Fibroblast of skin of right quadriceps (primary cell): ENCODE measurements around the gene CSNK1D.
A peak's percentile ranks its signal among the peaks of the same experiment; 100 is the strongest.
"Not testable (repeated sequence)": the region's sequence is repeated elsewhere in the genome, so short reads cannot be mapped to it uniquely, and the experiment has no call there.

ENCODE experiments used
- DNase-seq: peaks from one replicate; pipeline ENCODE4 v3.0.0-alpha.2; 2013

The CSNK1D gene

DNA sequence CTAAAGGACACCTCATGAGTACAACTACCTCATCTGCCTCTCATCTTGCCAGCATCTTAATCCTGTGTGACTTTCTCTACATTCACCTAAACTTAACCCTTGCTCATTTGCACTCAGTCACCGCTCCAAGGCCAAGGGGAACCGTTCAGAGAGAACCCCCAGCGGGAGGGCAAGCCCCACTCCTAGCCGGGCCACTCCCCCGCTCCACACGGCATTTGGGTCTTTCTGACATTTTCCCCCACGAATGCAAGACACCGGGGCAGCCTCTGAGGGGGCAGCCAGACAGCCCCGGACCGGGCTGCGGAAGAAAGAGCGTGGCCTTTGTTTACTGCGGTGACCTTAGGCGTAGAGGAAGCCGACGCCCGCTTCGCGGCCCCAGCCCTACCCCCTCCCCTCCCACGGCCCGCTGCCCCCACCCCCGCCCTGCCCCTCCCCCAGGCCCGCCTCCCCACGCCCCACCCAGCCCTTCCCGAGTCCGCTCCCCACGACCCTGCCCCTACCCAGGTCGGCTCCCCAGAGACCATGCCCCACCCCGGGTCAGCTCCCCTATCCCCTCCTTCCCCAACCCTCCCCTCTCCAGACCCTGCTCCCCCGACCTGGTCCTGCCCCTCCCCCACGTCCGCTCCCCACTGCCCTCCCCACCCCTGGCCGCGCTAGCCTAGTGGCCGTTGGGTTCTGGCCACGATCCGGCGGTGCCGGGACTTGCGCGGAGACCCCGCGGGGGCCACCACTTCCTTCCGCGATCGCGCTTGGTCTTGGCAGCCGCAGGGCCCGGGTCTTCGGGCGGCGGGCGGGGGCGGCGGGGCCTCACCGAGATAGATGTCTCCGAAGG, 789 bp downstream of the CSNK1D start:
- no peak for DNase-seq

DNA sequence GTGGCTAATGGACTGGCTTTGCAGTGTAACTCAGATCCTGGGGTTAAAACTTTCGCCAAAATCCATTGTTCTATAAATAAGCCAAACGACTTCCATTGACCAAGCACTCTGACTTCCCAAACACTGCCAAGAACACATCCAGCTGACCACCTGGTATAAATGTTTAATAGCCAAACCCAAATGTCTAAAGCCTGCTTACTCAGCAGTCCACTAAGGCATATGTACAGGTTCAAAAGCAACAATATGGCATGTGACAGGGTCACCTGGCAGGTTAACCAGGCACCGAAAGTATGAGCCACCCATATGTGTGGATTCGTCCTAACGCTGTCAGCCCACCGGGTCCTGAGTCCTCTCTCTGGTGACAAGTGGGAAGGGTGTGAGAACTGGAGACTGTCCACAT, 2.1 kb downstream of the CSNK1D start:
- DNase-seq: no peak

DNA sequence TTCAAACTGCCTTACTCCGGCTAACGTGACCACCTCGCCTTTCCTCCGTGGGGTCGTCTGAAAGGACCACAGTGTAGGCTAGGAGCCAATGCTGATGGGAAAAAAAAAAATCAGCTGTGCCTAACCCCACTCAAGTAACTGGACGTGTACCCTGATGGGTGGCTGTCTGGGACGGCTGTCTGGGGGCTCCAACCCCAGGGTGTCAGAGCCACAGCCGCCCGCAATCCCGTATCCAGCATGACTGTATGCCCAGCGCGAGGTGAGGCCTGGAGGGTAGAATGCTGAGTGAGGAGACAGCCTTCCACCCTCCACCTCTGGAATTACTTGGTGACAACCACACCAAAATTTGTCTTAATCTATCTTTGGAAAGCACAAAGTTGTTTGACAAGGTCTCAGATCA, 2.8 kb downstream of the CSNK1D start:
- no peak for DNase-seq

DNA sequence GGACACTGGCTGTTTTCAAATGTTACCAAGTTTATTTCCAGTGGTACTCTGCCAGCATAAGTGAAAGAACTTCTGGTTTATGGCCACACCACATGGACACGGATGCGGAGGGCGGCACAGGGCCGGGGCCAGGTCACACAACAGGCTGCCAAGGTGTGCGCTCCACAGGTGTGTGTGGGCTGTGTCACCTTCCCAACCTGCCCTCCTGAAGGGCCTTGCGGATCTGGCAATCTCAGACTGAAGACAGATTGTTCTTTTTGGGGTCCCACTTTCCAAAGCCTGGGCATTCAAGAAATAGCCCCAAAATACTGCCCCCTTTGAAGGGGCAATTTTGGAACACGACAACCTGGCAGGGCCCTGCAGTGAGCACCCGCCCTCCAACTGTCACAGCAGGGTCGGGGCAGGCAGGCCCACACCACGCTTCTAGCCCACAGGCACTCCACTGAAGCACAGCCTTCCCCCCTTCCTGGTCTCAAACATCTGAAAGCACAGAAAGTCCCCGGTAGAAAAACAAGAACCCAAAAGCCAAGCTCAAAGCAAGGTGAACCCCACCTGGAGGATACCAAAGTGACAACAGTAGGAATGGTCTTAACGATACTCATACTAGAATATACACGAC, 3.5 kb downstream of the CSNK1D start:
- no peak for DNase-seq

DNA sequence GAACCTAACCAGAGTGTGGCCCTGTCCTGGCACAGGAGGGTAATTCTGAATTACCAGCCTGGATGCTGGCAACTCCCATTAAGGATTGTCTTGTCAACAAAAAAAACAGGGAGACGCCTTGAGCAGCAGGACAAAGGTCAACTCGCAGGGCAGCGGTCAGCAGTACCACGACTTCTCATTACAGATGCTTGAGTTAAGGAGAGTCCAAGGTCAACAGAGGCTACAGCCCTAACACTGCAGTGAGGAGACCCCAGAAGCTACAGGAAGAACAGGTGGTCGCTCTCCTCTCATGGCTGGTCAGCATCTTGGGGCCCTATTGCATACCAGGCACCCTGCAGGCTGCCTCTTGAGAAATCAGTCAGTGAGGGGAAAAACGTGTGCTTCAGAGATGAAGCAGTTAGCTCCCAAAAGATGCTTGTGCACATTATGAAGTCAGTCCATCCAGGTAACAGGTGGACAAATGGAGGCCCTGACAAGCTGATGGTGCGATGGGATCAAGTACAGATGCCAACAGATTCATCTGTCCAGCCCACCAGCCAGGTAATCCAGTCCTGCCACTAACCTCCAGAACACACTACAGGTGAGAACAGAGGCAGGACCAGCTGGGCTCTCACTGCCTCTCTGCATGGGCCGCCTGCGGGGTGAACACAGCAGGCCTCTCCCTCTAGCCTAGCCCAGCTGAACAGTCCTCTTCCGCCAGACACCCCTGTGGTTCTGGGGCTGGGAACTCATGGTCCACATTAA, 4.2 kb downstream of the CSNK1D start:
- DNase-seq: no peak

DNA sequence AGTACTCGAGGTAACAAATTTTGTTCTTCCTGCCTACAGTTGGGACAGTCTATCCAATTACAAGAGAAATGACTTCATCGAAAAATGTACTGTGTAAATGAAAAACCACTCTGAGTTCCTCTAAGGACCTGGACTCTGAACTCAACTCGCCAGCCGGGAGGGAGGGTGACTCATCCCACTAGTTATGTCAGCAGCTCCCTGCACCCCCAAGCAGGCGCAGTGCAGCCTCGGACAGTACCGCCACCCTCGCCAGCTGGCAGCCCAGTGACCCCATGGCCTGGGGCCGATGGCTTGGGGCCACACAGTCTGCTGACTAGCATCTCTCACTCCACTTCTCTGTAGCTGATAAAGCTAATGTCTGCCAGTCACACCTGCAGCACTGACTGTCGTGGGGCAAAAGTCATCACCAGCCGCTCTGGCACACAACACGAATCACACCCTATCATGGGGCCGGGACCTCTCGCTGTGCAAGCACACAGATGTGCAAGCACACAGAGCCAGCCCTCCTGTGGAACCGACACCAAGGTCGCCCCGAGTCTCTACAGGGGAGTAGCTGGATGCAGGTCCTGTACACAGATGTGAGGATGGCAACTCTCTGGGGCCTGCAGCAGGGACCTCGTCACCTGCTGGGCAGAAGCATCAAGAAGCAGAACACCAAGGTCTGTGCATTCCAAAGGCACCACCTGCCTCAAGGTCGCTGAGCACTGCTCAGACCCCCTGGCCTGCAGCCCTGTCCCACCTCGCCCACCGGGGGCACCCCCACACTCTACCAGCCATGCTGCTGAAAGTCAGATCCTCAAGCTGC, 5.7 kb downstream of the CSNK1D start:
- DNase-seq: peak; percentile 87

DNA sequence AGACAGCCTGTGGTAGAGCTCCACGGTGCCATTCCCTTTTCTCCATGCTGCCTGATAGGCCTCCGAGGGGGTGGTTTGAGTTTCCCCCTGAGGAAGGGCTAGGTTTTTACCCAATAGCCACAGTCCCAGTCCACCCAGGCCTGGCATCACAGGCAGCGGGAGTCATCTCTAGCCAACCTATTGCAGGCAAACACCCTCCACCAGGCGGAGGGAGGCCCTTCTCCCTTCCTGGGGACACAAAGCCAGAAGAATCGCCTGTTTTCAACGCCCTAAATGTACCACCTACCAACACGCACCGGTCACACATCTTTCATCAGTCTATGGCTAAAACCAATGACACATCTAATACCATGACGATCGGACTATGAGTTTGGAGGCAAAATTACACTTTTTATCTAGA, 7.4 kb downstream of the CSNK1D start:
- no peak for DNase-seq

DNA sequence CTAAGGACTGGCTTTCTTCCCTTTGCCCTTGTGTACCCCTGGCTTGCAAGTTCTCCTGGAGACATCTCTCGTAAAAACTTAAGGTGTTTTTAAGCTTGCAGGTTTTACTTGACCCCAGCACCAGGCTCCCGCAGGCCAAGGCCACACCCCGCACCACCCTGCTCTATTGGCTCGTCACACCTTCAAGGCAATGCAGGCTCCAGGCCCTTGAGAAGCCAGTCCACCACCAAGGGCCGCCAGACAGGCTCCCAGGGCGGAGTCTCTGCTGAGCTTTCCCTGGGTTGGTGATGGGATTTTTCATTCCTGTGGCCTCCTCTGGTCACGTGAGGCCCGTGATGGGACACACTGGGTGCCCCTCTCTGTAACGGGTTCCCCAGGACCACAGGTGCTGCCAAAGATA, 9.9 kb downstream of the CSNK1D start:
- DNase-seq: no peak

DNA sequence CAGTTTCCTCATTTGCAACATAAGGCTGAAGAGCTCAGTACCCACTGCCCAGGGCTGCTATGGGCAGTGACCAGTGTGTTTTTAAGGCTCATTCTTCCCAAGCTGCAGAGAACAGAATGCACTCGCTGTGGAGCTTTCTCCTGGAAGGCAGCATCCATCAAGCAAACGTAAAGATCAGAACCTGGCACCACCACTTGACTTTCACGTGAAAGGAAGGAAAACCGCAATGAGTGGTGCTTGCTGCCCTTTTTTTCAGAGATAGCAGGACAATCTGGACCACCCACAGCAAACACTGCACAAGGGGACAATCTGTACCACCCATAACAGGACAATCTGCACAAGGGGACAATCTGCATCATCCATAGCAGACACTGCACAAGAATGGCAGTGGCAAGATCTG, 11.2 kb downstream of the CSNK1D start:
- no peak for DNase-seq

DNA sequence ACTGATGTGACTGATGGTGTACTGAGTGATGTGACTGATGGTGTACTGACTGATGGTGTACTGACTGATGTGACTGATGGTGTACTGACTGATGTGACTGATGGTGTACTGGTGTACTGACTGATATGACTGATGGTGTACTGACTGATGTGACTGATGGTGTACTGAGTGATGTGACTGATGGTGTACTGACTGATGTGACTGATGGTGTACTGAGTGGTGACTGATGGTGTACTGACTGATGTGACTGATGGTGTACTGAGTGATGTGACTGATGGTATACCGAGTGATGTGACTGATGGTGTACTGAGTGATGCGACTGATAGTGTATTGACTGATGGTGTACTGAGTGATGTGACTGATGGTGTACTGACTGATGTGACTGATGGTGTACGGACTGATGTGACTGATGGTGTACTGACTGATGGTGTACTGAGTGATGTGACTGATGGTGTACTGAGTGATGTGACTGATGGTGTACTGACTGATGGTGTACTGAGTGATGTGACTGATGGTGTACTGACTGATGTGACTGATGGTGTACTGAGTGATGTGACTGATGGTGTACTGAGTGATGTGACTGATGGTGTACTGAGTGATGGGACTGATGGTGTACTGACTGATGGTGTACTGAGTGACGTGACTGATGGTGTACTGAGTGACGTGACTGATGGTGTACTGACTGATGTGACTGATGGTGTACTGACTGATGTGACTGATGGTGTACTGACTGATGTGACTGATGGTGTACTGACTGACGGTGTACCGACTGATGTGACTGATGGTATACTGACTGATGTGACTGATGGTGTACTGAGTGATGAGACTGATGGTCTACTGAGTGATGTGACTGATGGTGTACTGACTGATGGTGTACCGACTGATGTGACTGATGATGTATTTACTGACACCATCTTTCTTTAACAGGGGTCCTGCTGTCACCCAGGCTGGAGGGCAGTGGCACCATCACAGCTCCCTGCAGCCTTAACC, 13.2 kb downstream of the CSNK1D start:
- DNase-seq: not testable (repeated sequence)

DNA sequence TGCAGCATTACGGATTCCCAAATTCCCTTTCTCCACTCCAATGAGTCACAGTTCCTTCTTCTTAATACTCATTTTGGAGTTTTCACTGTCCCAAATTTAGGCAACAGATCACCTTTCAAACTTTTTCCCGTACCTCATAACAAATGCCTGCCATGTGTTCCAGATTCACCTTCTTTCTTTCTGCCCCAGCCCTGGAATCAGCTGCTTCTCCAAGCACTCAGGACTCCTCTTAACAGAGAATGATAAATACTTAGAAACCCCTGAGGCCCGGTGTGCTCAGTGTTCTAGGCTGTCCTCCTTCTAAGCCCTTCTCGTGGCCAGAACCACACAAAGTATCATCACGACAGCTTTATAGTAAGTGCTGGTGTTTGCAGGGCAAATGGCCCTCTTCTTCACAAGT, 14.9 kb downstream of the CSNK1D start:
- DNase-seq: no peak

DNA sequence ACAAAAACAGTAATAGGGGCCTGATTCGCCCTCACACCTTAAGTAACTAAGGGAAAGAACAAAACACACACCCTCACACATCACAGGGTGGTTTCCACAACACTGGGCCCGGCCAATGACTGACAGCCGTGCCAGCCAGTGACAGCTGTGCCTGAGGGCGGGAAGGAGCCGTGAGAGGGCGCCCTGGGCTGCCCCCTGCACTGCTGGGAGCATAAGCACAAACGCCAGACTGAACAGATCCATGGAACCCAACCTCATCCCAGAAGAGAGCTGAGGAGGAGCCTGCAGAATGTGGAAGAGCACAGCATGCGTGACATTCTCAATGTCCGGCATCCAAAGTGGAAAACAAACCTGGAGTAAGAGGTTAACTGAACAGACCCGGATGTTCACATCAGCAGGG, 16.0 kb downstream of the CSNK1D start:
- no peak for DNase-seq

DNA sequence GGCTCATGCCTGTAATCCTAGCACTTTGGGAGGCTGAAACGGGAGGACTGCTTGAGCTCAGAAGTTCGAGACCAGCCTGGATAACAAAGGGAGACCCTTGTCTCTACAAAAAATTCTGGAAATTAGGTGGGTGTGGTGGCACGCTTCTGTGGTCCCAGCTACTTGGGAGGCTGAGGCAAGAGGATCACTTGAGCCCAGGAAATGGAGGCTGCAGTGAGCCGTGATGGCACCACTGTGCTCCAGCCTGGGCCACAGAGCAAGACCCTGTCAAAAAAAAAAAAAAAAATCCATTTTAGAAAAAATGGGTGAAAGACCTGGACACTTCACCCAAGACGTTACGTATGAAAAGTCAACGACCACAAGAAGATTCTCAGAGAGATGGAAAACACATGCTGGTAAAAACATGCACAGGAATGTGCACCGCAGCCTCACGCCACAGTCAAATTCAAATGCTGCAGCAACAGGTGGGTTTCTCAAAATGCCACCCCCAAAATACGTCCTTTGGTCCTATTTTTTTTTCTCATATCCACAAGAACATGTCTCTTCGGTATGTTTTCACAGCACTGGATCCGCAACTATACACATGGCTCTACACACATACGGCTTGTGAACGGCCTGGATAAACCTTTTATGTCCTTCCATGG, 17.1 kb downstream of the CSNK1D start:
- DNase-seq: no peak

DNA sequence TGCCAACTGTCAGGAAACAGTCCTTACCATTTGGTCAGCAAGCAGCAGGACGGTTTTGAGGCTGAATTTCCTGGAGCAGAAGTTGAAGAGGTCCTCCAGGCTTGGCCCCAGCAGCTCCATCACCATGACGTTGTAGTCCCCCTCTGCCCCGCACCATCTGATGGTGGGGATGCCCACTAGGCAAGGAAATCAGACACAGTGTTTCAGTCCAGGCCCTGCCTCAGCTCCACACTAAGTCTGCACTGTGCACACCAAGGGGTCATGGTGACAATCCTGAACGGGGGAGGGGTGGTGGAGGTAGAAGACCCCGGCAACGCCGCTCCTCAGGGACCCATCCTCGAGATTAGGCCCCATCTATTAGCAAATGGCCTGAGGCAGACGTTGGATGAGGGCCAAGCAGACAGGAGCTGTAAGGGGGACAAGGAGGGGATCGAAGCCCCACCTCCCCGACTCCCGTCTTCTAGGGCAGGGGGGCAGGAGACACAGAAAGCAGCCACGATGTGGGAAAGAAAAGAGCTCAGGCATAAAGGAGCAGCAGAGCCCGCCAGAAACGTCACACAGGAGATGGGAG, 18.0 kb downstream of the CSNK1D start:
- DNase-seq: no peak

DNA sequence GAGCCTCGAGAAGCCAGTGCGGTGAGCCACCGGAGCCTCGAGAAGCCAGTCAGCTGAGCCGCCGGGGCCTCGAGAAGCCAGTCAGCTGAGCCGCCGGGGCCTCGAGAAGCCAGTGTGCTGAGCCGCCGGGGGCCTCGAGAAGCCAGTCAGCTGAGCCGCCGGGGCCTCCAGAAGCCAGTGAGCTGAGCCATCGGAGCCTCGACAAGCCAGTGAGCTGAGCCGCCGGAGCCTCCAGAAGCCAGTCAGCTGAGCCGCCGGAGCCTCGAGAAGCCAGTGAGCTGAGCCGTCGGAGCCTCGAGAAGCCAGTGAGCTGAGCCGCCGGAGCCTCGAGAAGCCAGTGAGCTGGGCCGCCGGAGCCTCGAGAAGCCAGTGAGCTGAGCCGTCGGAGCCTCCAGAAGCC, 18.8 kb downstream of the CSNK1D start:
- DNase-seq: not testable (repeated sequence)

DNA sequence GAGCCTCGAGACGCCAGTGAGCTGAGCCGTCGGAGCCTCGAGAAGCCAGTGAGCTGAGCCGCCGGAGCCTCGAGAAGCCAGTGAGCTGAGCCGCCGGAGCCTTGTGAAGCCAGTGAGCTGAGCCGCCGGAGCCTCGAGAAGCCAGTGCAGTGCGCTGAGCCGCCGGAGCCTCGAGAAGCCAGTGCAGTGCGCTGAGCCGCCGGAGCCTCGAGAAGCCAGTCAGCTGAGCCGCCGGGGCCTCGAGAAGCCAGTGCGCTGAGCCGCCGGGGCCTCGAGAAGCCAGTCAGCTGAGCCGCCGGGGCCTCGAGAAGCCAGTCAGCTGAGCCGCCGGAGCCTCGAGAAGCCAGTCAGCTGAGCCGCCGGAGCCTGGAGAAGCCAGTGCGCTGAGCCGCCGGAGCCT, 19.4 kb downstream of the CSNK1D start:
- DNase-seq: not testable (repeated sequence)

DNA sequence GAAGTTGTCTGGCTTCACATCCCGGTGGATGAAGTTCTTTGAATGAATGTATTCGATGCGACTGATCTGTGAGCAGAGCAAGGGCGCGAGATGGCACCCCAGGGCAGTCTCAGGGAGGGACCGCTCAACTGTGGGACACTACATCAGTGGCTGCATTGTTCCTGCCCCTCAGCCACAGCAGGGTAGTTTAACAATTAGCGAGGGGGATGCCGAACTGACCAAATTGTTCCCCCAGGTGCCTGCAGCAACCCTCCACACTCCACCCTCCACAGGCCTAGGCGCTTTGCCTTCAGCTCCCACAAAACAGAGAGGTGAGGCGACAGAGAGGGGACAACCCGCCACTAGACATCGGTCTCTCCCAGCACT, 20.3 kb downstream of the CSNK1D start:
- DNase-seq: no peak

DNA sequence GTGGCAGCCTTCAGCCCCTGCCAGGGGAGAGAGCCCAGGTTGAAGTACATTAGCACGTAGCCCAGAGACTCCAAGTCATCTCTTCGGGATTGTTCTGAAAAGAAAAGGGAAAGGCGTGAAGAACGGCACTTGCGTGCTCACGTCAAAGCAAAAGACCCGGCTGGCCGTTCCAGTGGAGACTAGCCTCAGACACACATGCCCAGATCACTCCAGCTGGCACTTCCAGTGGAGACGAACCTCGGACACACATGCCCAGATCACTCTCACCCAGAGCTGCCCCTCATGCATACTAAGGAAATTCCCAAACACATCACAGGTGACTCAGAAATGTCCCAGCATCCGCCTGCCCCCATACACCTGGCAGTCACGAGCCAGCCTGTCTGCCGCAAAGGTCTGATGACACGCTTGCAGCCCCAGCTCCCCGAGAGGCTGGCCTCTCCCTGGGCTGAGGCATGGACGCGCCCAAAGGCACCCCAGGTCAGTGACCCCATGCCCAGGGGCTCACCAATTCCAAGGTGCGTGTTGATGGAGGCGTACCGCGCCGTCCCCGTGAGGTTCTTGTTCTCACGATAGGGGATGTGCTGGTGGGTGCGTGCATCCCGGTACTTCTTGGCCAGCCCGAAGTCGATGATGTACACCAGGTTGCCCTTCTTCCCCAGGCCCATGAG, 20.9 kb downstream of the CSNK1D start:
- no peak for DNase-seq

DNA sequence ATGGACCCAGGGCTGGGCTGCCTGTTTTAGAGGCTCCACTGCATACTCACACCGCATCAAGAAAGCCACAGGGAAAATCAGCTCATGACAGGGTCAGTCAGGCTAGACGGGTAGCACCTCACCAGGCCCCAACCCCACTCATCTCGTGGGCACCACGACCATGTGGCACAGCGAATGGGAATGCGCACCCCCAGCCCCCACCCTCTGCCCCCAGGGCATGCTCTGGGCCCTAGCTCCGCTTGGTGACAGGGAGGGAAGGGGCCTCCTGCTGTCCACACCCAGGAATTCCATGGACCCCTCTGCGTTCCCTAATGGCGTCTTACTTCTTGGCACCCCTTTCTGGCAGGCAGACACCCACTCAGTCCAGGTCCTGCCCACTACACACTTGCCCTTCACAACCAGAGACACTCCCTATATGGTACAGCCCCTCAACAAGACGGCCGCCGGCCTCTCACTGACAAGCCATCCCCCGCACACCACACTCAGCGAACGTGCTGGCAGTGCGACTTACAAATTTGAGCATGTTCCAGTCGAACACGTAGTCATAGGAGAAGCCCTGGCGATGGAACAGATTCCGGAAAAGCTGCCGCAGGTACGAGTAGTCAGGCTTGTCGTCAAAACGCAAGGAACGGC, 22.5 kb downstream of the CSNK1D start:
- DNase-seq: no peak
